ENCODE data around the gene PLA1A. TPM values are rescaled to one million over a fixed set of nuclear protein-coding genes. Genes with fewer than 3 reads are reported as not detected.

The PLA1A gene
- total RNA-seq, 1 donor: not detected

DNA sequence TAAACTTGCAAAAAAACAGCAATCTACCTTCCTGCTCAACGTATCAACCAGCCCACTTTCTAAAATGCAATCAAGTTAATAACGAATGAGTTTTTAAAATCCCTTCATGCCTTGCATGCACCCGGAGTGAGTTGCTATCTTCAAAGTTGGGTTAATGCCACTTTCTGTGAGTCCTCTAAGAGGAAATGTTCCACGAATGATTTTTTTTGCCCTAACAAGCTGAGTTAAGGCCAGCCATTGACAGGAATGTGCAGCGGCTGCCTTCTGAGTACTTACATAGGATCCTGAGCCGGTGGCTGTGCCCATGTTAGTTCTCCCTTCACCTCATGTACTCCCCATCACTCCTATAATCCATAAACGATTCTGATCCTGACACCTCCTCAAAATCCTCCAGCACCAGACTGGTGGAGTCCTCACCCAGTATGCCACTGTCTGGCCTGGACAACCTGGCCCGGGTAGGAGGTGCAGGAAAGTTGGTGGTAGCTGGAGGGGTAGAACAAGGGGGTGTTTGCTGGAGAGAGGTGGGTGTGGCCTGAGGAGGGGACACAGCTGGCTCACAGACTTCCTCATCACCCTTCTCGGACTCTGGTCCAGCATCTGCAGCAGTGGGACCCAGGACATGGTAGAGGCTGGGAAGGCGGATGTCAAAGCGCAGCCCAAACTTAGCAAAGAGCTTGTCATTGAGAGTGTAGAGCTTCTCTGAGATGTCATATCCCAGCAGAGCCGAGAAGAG, 50.3 kb downstream of the PLA1A start:
- TF ChIP-seq, protein P1, sequence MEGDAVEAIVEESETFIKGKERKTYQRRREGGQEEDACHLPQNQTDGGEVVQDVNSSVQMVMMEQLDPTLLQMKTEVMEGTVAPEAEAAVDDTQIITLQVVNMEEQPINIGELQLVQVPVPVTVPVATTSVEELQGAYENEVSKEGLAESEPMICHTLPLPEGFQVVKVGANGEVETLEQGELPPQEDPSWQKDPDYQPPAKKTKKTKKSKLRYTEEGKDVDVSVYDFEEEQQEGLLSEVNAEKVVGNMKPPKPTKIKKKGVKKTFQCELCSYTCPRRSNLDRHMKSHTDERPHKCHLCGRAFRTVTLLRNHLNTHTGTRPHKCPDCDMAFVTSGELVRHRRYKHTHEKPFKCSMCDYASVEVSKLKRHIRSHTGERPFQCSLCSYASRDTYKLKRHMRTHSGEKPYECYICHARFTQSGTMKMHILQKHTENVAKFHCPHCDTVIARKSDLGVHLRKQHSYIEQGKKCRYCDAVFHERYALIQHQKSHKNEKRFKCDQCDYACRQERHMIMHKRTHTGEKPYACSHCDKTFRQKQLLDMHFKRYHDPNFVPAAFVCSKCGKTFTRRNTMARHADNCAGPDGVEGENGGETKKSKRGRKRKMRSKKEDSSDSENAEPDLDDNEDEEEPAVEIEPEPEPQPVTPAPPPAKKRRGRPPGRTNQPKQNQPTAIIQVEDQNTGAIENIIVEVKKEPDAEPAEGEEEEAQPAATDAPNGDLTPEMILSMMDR (IDR thresholded peaks at IDR 0.05; ENCODE audit: insufficient read depth, low read length): no peak
- DNase-seq (ENCODE audit: low read depth): peak; percentile 88
- no peak overlapping the region for H3K4me3 ChIP-seq (ENCODE audit: low read depth, low read length)

DNA sequence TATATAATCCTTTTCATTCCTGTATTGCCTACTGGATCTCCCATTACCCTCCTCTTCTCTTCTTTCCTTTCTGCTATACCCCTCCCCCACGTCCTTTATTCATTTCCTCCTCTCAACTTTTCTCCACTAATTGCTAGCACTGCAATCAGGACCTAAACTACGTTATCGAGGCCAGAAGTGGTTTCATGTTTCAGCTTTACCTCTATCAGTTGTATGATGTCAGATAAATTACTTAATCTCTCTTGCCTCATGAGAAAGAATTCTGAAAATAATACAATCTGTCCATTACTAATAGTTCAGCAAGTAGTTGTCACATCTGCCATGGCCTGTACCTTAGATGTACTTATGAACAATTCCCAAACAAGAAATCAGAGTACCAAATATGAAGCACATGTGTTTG, 52.1 kb downstream of the PLA1A start:
- H3K4me3 ChIP-seq (ENCODE audit: low read depth, low read length): no peak overlapping the region
- TF ChIP-seq, protein P1 (IDR thresholded peaks at IDR 0.05; ENCODE audit: insufficient read depth, low read length): no peak
- DNase-seq (ENCODE audit: low read depth): peak; percentile 48

DNA sequence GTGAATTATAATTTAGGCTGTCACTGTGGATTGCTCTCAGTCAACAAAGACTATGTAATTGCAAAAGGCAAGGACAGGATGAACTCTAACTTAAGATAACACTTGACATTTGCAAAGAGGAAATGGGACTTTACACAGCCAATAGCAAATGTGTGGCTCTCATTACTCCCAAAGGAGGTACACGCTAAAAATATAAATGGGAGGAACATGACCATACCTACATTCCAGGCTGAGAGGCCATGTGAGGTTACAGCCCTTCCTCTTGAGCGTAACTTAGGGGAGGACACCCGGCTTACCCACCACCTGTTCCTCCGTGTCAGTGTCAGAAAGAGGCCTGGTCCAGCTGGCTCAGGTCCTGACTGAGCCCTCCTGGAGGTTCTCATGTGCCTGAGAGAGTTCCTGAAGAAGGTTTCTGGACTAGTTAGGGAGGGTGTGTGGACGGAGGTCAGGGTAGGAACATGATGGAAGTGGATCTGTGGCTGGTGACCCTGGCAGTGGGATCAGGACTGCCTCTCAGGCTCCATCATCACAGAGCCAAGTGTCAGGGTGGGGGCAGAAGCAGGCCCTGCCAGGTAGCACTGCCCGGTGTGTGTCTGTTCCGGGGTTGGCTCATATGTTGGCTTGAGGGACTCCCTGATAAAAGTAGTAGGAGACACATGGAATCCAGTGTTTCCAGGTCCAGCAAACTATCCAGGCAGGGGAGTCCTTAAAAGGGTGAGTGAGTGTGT, 54.8 kb downstream of the PLA1A start:
- TF ChIP-seq, protein P1 (IDR thresholded peaks at IDR 0.05; ENCODE audit: insufficient read depth, low read length): no peak
- no peak overlapping the region for H3K4me3 ChIP-seq (ENCODE audit: low read depth, low read length)

DNA sequence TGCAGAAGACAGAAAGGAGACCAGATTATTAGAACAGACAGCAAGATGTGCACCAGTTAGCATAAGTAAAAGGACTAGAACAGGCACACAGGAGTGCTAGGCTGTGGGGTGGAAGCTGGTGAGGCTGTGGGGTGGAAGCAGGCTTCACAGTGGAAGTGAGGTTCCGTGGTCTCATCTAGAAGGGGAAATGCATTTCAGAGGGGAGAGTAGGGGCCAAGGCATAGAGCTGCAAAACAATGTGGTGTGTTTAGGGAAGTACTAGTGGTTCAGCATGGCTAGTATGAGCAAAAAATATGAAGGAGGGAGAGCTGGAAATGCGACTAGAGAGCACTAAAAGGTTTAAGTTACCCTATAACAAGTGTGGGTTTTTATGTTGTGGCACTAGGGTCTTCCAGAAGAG, 56.2 kb downstream of the PLA1A start:
- TF ChIP-seq, protein P1 (IDR thresholded peaks at IDR 0.05; ENCODE audit: insufficient read depth, low read length): no peak
- no peak overlapping the region for H3K4me3 ChIP-seq (ENCODE audit: low read depth, low read length)
- DNase-seq (ENCODE audit: low read depth): no peak

More for the DNA sequence above, 54.8 kb downstream of the PLA1A start:
- no peak for DNase-seq (ENCODE audit: low read depth)

DNA sequence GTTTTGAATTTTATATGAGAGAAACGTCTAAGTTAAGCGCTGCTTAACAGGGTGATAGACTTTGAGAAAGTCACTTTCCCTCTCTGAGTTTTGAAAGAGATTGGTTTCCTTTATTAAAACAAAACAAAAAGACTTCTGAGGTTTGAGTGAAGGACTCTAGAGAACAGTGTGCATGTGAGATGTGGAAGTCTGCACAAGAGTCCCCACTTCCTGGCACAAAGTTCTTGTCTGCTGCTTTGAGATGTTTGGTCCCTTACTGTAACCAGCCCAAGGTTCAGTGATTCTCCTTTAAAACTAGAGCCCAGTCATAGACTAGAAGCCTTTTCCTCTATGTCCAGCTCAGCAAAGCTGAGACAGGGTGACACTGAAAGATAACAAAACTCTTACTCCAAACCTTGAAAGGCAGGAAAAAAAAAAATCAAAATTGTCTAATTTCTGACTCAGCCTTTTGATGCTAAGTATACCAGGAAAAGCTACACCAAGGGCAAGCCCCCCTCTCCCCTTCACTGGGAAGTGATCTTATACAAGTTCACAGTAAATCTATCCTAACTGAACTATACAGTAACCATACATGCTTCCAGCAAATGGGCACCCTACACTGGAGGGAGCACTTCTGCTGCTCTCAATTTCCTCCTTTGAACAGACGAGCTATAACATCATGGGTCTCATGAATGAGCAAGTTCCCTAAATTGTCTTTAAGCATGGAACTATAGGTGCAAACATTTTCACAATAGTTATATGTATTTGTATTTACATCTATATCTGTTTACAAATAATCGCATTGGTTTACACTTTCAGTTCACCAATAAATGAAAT, 60.4 kb downstream of the PLA1A start:
- no peak overlapping the region for H3K4me3 ChIP-seq (ENCODE audit: low read depth, low read length)
- DNase-seq (ENCODE audit: low read depth): no peak
- TF ChIP-seq, protein P1 (IDR thresholded peaks at IDR 0.05; ENCODE audit: insufficient read depth, low read length): no peak

DNA sequence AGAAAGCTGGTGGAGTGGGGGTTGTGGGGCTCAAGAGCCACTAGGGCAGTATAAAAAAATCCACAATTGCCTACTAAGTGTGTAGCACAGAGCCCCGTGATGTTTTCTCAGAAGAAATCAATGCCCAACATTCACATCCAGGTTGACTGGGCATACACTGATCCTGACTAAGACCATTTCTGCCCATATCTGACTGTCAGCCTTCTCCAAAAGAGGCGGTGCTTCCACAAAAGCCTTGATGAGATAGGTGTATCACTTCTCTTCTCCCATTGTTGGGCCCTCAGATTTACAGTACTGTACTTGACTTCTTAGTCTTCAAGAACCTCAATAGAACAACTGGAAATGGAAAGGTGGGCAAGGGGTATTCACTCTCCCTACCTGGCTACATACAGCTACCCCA, 61.3 kb downstream of the PLA1A start:
- DNase-seq (ENCODE audit: low read depth): no peak
- TF ChIP-seq, protein P1 (IDR thresholded peaks at IDR 0.05; ENCODE audit: insufficient read depth, low read length): no peak
- H3K4me3 ChIP-seq (ENCODE audit: low read depth, low read length): no peak overlapping the region
